GM23338 (cell line): ENCODE data around the gene CENPP. TPM values are rescaled to one million over a fixed set of nuclear protein-coding genes. Genes with fewer than 3 reads are reported as not detected.

ENCODE experiments used
- ATAC-seq: fragments of 200-7000 bp; cut with Tn5 transposase; 3 replicates; pipeline ENCODE4 v1.9.1; 2020
- DNase-seq: peaks from one replicate; pipeline ENCODE4 v3.0.0-alpha.2; 2015; ENCODE audit warnings: low spot score
- H2AFZ ChIP-seq: fragments of 200-600 bp; sonication (generic); 2 replicates; pipeline ENCODE4 v1.8.0; 2016; ENCODE audit warnings: antibody characterized with exemption, mild to moderate bottlenecking, moderate library complexity
- H3F3A ChIP-seq: fragments of 200-600 bp; sonication (generic); replicated peaks from 2 replicates; pipeline ENCODE4 v1.8.0; 2017; ENCODE audit warnings: antibody characterized with exemption, mixed run types, low read depth
- H3K27ac ChIP-seq: fragments of 200-600 bp; sonication (generic); 2 replicates; pipeline ENCODE4 v1.6.1; 2016; ENCODE audit warnings: low read depth
- H3K27me3 ChIP-seq: fragments of 200-600 bp; sonication (generic); 2 replicates; pipeline ENCODE4 v1.8.0; 2016; ENCODE audit warnings: mild to moderate bottlenecking, mixed run types, moderate library complexity; ENCODE audit not compliant: insufficient read depth
- H3K36me3 ChIP-seq: fragments of 200-600 bp; sonication (generic); 2 replicates; pipeline ENCODE4 v1.8.0; 2016; ENCODE audit warnings: mild to moderate bottlenecking; ENCODE audit not compliant: insufficient read depth
- H3K4me1 ChIP-seq: fragments of 200-600 bp; sonication (generic); 2 replicates; pipeline ENCODE4 v1.8.0; 2016; ENCODE audit warnings: mild to moderate bottlenecking, moderate library complexity; ENCODE audit not compliant: insufficient read depth
- H3K4me2 ChIP-seq: fragments of 200-600 bp; sonication (generic); 2 replicates; pipeline ENCODE4 v1.7.1; 2017; ENCODE audit warnings: mixed run types
- H3K4me3 ChIP-seq: fragments of 200-600 bp; sonication (generic); 2 replicates; pipeline ENCODE4 v1.6.1; 2016; ENCODE audit warnings: mixed run types
- H3K79me2 ChIP-seq: fragments of 200-600 bp; sonication (generic); replicated peaks from 2 replicates; pipeline ENCODE4 v1.8.0; 2017; ENCODE audit warnings: mild to moderate bottlenecking; ENCODE audit not compliant: insufficient read depth
- H3K9me2 ChIP-seq: fragments of 200-600 bp; sonication (generic); 2 replicates; pipeline ENCODE4 v1.8.0; 2017; ENCODE audit not compliant: insufficient read depth
- H4K20me1 ChIP-seq: fragments of 200-600 bp; sonication (generic); replicated peaks from 2 replicates; pipeline ENCODE4 v1.8.0; 2017; ENCODE audit warnings: mild to moderate bottlenecking; ENCODE audit not compliant: insufficient read depth
- H3K27ac Mint-ChIP-seq: 2 replicates; pipeline ENCODE4 v1.8.0; 2020; ENCODE audit warnings: inconsistent platforms, mild to moderate bottlenecking, moderate library complexity, mixed read lengths
- H3K27me3 Mint-ChIP-seq: 3 replicates; pipeline ENCODE4 v1.8.0; 2022; ENCODE audit warnings: low read depth, mild to moderate bottlenecking, moderate library complexity, mixed read lengths, inconsistent platforms; ENCODE audit not compliant: insufficient read depth, poor library complexity
- H3K36me3 Mint-ChIP-seq: 3 replicates; pipeline ENCODE4 v1.8.0; 2021; ENCODE audit warnings: low read depth, mild to moderate bottlenecking, inconsistent platforms, moderate library complexity, mixed read lengths
- H3K4me1 Mint-ChIP-seq: 3 replicates; pipeline ENCODE4 v1.8.0; 2020; ENCODE audit warnings: mild to moderate bottlenecking, inconsistent platforms, mixed read lengths
- H3K4me3 Mint-ChIP-seq: 3 replicates; pipeline ENCODE4 v1.8.0; 2021; ENCODE audit warnings: moderate library complexity, mild to moderate bottlenecking, inconsistent platforms, mixed read lengths
- H3K9me3 Mint-ChIP-seq: 3 replicates; pipeline ENCODE4 v1.8.0; 2020; ENCODE audit warnings: moderate library complexity, mild to moderate bottlenecking, inconsistent platforms, mixed read lengths
- CREB1 ChIP-seq: fragments of 250-450 bp; sonication (Bioruptor Pico); IDR thresholded peaks from 2 replicates; pipeline ENCODE4 v1.5.0; 2020; ENCODE audit warnings: low read depth, mild to moderate bottlenecking, moderate library complexity
- CTCF ChIP-seq, 2 experiments: fragments of 200-600 bp in 1 of 2; sonication (generic) in 1 of 2; conservative IDR thresholded peaks; 2 replicates each; pipeline versions ENCODE4 v1.5.1 to v1.6.1; 2016 to 2017; ENCODE audit warnings: antibody characterized with exemption in 2 of 2, low read depth in 2 of 2, mild to moderate bottlenecking in 2 of 2, moderate library complexity in 1 of 2
- ETS1 ChIP-seq: IDR thresholded peaks from 2 replicates; pipeline ENCODE4 v1.6.1; 2016; ENCODE audit warnings: antibody characterized with exemption
- EZH2 ChIP-seq: fragments of 200-600 bp; sonication (generic); IDR thresholded peaks from one replicate; pipeline ENCODE4 v1.8.0; 2017; ENCODE audit warnings: antibody characterized with exemption, mild to moderate bottlenecking, low read depth; ENCODE audit not compliant: unreplicated experiment
- EZH2phosphoT487 ChIP-seq: fragments of 200-600 bp; sonication (generic); IDR thresholded peaks from one replicate; pipeline ENCODE4 v1.8.1; 2018; ENCODE audit warnings: antibody characterized with exemption; ENCODE audit not compliant: unreplicated experiment
- JUNB ChIP-seq: IDR thresholded peaks from one replicate; pipeline ENCODE4 v1.6.1; 2016; ENCODE audit warnings: antibody characterized with exemption; ENCODE audit not compliant: unreplicated experiment
- NANOG ChIP-seq: IDR thresholded peaks from 2 replicates; pipeline ENCODE4 v1.6.1; 2016; ENCODE audit warnings: antibody characterized with exemption, borderline replicate concordance
- POLR2AphosphoS5 ChIP-seq: IDR thresholded peaks from 2 replicates; pipeline ENCODE4 v1.6.1; 2016; ENCODE audit warnings: antibody characterized with exemption, low read depth
- STAT1 ChIP-seq: IDR thresholded peaks from one replicate; pipeline ENCODE4 v1.6.1; 2016; ENCODE audit warnings: antibody characterized with exemption; ENCODE audit not compliant: unreplicated experiment
- ZNF114 ChIP-seq: fragments of 250-450 bp; sonication (Bioruptor Pico); IDR thresholded peaks from 2 replicates; pipeline ENCODE4 v1.5.0; 2020; ENCODE audit warnings: mild to moderate bottlenecking, moderate library complexity
- ZNF331 ChIP-seq: fragments of 250-450 bp; sonication (Bioruptor Pico); IDR thresholded peaks from 2 replicates; pipeline ENCODE4 v1.5.0; 2020; ENCODE audit warnings: low read depth, mild to moderate bottlenecking, moderate library complexity
- polyA plus RNA-seq: library from polyadenylated mRNA; unstranded; fragments of >200 nt; fragmentation: Nextera tagmentation; extraction: Ambion mirVana; gene quantifications from 2 replicates; pipeline ENCODE4 v1.2.1, GENCODE V29; 2016
- total RNA-seq: library from RNA; depleted of rRNA; stranded (reverse); fragments of >200 nt; shearing (Covaris generic); gene quantifications from 2 replicates; pipeline ENCODE4 v1.2.3, GENCODE V29; 2014
- TF ChIP-seq, protein P1 (sequence below): IDR thresholded peaks from one replicate; pipeline ENCODE4 v1.6.1; 2018; ENCODE audit warnings: antibody characterized with exemption; ENCODE audit not compliant: unreplicated experiment
- TF ChIP-seq, protein P2 (sequence below): fragments of 250-450 bp; sonication (Bioruptor Pico); IDR thresholded peaks from 2 replicates; pipeline ENCODE4 v1.5.0; 2020; ENCODE audit warnings: mild to moderate bottlenecking, moderate library complexity

CENPP gene
- total and polyA plus RNA-seq, 2 experiments from 2014 or later: 11.0 to 12.6 TPM

GRCh38 chr9:92293075-92293354 is 32.7 kb upstream of the CENPP start:
- Histone ChIP-seq H2AFZ (peak overlapping the region; percentile 77; the same call in 1 of the 2 replicates), H3K27ac (peak overlapping the region; percentile 84)
- TF ChIP-seq JUNB (no peak), EZH2 (no peak), NANOG (no peak), CREB1 (CRISPR knock-in tag) (no peak), ETS1 (no peak), ZNF114 (CRISPR knock-in tag) (no peak), ZNF331 (CRISPR knock-in tag) (no peak), POLR2AphosphoS5 (no peak), CTCF (conservative IDR thresholded peaks at IDR 0.05; ENCODE audit: low read depth in 2 of 2) (no peak), STAT1 (no peak), EZH2phosphoT487 (no peak)
- TF ChIP-seq, protein P1, sequence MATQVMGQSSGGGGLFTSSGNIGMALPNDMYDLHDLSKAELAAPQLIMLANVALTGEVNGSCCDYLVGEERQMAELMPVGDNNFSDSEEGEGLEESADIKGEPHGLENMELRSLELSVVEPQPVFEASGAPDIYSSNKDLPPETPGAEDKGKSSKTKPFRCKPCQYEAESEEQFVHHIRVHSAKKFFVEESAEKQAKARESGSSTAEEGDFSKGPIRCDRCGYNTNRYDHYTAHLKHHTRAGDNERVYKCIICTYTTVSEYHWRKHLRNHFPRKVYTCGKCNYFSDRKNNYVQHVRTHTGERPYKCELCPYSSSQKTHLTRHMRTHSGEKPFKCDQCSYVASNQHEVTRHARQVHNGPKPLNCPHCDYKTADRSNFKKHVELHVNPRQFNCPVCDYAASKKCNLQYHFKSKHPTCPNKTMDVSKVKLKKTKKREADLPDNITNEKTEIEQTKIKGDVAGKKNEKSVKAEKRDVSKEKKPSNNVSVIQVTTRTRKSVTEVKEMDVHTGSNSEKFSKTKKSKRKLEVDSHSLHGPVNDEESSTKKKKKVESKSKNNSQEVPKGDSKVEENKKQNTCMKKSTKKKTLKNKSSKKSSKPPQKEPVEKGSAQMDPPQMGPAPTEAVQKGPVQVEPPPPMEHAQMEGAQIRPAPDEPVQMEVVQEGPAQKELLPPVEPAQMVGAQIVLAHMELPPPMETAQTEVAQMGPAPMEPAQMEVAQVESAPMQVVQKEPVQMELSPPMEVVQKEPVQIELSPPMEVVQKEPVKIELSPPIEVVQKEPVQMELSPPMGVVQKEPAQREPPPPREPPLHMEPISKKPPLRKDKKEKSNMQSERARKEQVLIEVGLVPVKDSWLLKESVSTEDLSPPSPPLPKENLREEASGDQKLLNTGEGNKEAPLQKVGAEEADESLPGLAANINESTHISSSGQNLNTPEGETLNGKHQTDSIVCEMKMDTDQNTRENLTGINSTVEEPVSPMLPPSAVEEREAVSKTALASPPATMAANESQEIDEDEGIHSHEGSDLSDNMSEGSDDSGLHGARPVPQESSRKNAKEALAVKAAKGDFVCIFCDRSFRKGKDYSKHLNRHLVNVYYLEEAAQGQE: no peak
- TF ChIP-seq, protein P2, sequence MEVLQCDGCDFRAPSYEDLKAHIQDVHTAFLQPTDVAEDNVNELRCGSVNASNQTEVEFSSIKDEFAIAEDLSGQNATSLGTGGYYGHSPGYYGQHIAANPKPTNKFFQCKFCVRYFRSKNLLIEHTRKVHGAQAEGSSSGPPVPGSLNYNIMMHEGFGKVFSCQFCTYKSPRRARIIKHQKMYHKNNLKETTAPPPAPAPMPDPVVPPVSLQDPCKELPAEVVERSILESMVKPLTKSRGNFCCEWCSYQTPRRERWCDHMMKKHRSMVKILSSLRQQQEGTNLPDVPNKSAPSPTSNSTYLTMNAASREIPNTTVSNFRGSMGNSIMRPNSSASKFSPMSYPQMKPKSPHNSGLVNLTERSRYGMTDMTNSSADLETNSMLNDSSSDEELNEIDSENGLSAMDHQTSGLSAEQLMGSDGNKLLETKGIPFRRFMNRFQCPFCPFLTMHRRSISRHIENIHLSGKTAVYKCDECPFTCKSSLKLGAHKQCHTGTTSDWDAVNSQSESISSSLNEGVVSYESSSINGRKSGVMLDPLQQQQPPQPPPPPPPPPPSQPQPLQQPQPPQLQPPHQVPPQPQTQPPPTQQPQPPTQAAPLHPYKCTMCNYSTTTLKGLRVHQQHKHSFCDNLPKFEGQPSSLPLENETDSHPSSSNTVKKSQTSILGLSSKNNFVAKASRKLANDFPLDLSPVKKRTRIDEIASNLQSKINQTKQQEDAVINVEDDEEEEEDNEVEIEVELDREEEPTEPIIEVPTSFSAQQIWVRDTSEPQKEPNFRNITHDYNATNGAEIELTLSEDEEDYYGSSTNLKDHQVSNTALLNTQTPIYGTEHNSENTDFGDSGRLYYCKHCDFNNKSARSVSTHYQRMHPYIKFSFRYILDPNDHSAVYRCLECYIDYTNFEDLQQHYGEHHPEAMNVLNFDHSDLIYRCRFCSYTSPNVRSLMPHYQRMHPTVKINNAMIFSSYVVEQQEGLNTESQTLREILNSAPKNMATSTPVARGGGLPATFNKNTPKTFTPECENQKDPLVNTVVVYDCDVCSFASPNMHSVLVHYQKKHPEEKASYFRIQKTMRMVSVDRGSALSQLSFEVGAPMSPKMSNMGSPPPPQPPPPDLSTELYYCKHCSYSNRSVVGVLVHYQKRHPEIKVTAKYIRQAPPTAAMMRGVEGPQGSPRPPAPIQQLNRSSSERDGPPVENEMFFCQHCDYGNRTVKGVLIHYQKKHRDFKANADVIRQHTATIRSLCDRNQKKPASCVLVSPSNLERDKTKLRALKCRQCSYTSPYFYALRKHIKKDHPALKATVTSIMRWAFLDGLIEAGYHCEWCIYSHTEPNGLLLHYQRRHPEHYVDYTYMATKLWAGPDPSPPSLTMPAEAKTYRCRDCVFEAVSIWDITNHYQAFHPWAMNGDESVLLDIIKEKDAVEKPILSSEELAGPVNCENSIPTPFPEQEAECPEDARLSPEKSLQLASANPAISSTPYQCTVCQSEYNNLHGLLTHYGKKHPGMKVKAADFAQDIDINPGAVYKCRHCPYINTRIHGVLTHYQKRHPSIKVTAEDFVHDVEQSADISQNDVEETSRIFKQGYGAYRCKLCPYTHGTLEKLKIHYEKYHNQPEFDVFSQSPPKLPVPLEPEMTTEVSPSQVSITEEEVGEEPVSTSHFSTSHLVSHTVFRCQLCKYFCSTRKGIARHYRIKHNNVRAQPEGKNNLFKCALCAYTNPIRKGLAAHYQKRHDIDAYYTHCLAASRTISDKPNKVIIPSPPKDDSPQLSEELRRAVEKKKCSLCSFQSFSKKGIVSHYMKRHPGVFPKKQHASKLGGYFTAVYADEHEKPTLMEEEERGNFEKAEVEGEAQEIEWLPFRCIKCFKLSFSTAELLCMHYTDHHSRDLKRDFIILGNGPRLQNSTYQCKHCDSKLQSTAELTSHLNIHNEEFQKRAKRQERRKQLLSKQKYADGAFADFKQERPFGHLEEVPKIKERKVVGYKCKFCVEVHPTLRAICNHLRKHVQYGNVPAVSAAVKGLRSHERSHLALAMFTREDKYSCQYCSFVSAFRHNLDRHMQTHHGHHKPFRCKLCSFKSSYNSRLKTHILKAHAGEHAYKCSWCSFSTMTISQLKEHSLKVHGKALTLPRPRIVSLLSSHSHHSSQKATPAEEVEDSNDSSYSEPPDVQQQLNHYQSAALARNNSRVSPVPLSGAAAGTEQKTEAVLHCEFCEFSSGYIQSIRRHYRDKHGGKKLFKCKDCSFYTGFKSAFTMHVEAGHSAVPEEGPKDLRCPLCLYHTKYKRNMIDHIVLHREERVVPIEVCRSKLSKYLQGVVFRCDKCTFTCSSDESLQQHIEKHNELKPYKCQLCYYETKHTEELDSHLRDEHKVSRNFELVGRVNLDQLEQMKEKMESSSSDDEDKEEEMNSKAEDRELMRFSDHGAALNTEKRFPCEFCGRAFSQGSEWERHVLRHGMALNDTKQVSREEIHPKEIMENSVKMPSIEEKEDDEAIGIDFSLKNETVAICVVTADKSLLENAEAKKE: no peak

More at GRCh38 chr9:92293075-92293354, 32.7 kb upstream of the CENPP start:
- Histone ChIP-seq H4K20me1 (peaks cover 5% of the 10 kb centered on the region; the same call in 1 of the 2 replicates), H3K4me2 (peak overlapping the region; percentile 82), H3K9me2 (no peaks in the 10 kb centered on the region), H3F3A (0 out of 2 replicates have a peak, but pooled peaks cover 3% of the 10 kb centered on the region), H3K79me2 (peaks cover 58% of the 10 kb centered on the region), H3K36me3 (peaks cover 27% of the 10 kb centered on the region), H3K4me3 (peak overlapping the region; percentile 92), H3K4me1 (peaks cover 13% of the 10 kb centered on the region; the same call in 1 of the 2 replicates), H3K27me3 (no peaks in the 10 kb centered on the region)
- no peak for ATAC-seq
- Mint-ChIP-seq H3K27me3 (peaks cover 10% of the 10 kb centered on the region), H3K36me3 (peaks cover 64% of the 10 kb centered on the region), H3K9me3 (peaks cover 2% of the 10 kb centered on the region; the same call in 2 of the 3 replicates), H3K4me3 (peak overlapping the region; percentile 96), H3K27ac (peak overlapping the region; percentile 99), H3K4me1 (peaks cover 17% of the 10 kb centered on the region)
- DNase-seq: no peak
